Karpas-422 (cell line): ENCODE measurements around the gene OR10AD1. TPM values are rescaled to one million over a fixed set of nuclear protein-coding genes. Genes with fewer than 3 reads are reported as not detected.
"Not testable (repeated sequence)": the region's sequence is repeated elsewhere in the genome, so short reads cannot be mapped to it uniquely, and the experiment has no call there.

Experiments used
- DNase-seq: peaks from one replicate; pipeline ENCODE4 v3.0.0-alpha.2; 2015
- H2AFZ ChIP-seq: fragments of 200-600 bp; sonication (generic); 2 replicates; pipeline ENCODE4 v1.6.1; 2014; ENCODE audit warnings: antibody characterized with exemption, low read length, mixed read lengths
- H3K27ac ChIP-seq: fragments of 200-600 bp; sonication (generic); 2 replicates; pipeline ENCODE4 v1.5.1; 2014; ENCODE audit warnings: mild to moderate bottlenecking, low read length, moderate library complexity
- H3K27me3 ChIP-seq: fragments of 200-600 bp; sonication (generic); 2 replicates; pipeline ENCODE4 v1.6.1; 2014; ENCODE audit warnings: low read length, mixed read lengths
- H3K36me3 ChIP-seq: fragments of 200-600 bp; sonication (generic); 2 replicates; pipeline ENCODE4 v1.6.1; 2014; ENCODE audit warnings: low read length, mixed read lengths; ENCODE audit not compliant: insufficient read depth
- H3K4me1 ChIP-seq: fragments of 200-600 bp; sonication (generic); 2 replicates; pipeline ENCODE4 v1.6.1; 2014; ENCODE audit warnings: mild to moderate bottlenecking, low read length, mixed read lengths
- H3K4me2 ChIP-seq: fragments of 200-600 bp; sonication (generic); 2 replicates; pipeline ENCODE4 v1.6.1; 2014; ENCODE audit warnings: low read length, low read depth, mild to moderate bottlenecking; ENCODE audit not compliant: poor library complexity, severe bottlenecking
- H3K4me3 ChIP-seq: fragments of 200-600 bp; sonication (generic); 2 replicates; pipeline ENCODE4 v1.5.1; 2014; ENCODE audit warnings: mild to moderate bottlenecking, antibody characterized with exemption, low read length, mixed read lengths
- H3K79me2 ChIP-seq: fragments of 200-600 bp; sonication (generic); 2 replicates; pipeline ENCODE4 v1.6.1; 2014; ENCODE audit warnings: mild to moderate bottlenecking, low read length, mixed read lengths
- H3K9ac ChIP-seq: fragments of 200-600 bp; sonication (generic); 2 replicates; pipeline ENCODE4 v1.6.0; 2014; ENCODE audit warnings: low read length
- H3K9me2 ChIP-seq: fragments of 200-600 bp; sonication (generic), shearing (Covaris generic); replicated peaks from 2 replicates; pipeline ENCODE4 v1.6.0; 2014; ENCODE audit warnings: mild to moderate bottlenecking, low read length, moderate library complexity; ENCODE audit not compliant: insufficient read depth
- H3K9me3 ChIP-seq: fragments of 300-700, 200-600 bp; sonication (generic); 2 replicates; pipeline ENCODE4 v1.6.1; 2014; ENCODE audit warnings: low read length, mixed read lengths
- H4K20me1 ChIP-seq: fragments of 200-600 bp; sonication (generic); 2 replicates; pipeline ENCODE4 v1.6.1; 2014; ENCODE audit warnings: mild to moderate bottlenecking, antibody characterized with exemption, low read length, low read depth; ENCODE audit not compliant: insufficient read depth
- total RNA-seq: library from RNA; depleted of rRNA; stranded (reverse); fragments of >200 nt; shearing (Covaris generic); gene quantifications from 2 replicates; pipeline ENCODE4 v1.2.3, GENCODE V29; 2014; ENCODE audit warnings: low replicate concordance; rRNA removed

The OR10AD1 gene, protein sequence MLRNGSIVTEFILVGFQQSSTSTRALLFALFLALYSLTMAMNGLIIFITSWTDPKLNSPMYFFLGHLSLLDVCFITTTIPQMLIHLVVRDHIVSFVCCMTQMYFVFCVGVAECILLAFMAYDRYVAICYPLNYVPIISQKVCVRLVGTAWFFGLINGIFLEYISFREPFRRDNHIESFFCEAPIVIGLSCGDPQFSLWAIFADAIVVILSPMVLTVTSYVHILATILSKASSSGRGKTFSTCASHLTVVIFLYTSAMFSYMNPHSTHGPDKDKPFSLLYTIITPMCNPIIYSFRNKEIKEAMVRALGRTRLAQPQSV
- not detected in 2 replicates for total RNA-seq

DNA sequence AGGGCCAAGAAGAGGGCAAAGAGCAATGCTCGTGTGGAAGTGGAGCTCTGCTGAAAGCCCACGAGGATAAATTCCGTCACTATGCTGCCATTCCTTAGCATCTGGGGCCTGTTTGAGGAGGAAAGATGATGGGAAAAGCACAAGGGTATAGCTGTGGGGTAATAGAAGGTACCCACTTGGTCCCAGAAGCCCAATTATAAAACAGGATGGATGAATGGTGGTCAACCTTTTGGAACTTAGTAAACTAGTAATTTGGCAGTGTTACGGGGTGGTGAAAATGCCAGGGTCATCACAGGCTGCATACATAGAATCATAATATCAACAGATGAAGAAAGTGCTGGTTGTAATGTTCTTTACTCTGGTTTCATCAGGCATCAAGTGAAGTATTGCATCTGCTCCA, at the start of gene OR10AD1:
Gene OR10AD1, minus strand, starts transcription at position 101 of the 400 bp plus-strand sequence. Its CDS starts 0 bp downstream, at position 101.
- Histone ChIP-seq H3K27me3 (no peaks in the 10 kb centered on the region), H3K4me1 (peaks cover 7% of the 10 kb centered on the region), H3K9me2 (no peaks in the 10 kb centered on the region), H4K20me1 (no peaks in the 10 kb centered on the region), H3K36me3 (no peaks in the 10 kb centered on the region), H3K9me3 (0 out of 2 replicates have a peak, but pooled peaks cover 5% of the 10 kb centered on the region), H2AFZ (no peak within 1 kb of the TSS), H3K4me2 (no peak within 1 kb of the TSS), H3K27ac (no peak within 1 kb of the TSS), H3K4me3 (no peak within 1 kb of the TSS), H3K79me2 (no peaks in the 10 kb centered on the region), H3K9ac (no peak within 1 kb of the TSS)
- no peak for DNase-seq

DNA sequence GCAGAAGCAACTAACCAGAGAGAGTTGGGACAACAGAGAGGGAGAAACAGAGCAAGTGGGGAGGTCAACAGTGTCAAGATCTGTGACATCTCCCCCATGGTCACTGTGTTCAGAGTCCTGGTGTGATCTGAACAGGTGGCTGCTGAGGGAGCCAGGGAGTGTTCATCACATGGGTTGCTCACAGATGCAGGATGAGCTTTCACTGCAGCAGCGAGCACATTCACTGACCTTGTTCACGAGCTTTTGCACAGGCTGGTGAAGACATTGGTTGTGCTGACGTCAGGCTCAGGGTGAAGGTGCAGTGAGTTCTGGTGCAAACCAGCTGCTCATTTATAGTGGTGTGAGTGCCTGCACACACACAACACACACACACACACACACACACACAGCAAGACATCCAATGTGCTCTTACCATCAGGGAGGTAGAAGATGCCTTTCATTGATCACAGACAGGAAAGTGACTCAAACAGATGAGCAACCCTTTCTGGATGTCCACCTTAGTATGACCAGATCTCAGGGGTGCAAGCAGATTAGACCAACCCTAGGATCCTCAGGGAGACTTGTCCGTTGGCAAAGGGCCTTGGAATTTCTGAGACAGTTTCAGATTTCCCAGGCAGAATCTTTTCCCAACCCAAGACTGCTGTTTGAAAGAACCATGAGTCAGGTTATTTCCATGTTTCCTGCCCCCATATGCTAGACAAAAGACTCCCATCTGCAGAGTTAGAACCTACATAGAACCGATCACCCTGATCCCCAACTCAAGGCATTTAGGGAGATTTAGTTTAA, 44.3 kb upstream of the OR10AD1 start:
- Histone ChIP-seq H3K9me2 (no peaks in the 10 kb centered on the region), H3K9ac (no peak overlapping the region), H3K4me1 (no peaks in the 10 kb centered on the region), H3K27ac (no peak overlapping the region), H3K4me3 (no peak overlapping the region), H3K9me3 (no peaks in the 10 kb centered on the region), H2AFZ (no peak overlapping the region), H3K4me2 (no peak overlapping the region), H3K27me3 (no peaks in the 10 kb centered on the region), H3K36me3 (no peaks in the 10 kb centered on the region), H3K79me2 (no peaks in the 10 kb centered on the region), H4K20me1 (no peaks in the 10 kb centered on the region)
- no peak for DNase-seq

DNA sequence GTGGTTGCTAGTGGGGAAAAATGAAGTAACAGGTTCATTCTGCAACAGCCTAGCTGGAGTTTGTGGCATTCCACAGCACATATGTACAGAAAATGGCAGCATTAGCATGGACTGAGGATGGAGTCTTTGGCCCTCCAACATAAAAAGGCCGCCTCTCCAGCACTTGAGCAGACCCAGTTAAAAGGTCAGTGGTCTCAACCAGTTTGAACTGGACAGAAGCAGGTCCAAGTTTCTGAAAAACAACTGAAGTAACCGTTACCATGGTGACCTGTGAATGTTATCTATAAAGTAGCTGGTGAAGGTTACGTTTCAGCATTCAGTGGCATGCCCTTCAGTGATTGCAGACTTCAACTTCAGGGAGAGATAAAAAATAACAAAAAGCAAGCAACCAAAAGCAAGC, 34.1 kb upstream of the OR10AD1 start:
- H2AFZ ChIP-seq, result no peak overlapping the region

DNA sequence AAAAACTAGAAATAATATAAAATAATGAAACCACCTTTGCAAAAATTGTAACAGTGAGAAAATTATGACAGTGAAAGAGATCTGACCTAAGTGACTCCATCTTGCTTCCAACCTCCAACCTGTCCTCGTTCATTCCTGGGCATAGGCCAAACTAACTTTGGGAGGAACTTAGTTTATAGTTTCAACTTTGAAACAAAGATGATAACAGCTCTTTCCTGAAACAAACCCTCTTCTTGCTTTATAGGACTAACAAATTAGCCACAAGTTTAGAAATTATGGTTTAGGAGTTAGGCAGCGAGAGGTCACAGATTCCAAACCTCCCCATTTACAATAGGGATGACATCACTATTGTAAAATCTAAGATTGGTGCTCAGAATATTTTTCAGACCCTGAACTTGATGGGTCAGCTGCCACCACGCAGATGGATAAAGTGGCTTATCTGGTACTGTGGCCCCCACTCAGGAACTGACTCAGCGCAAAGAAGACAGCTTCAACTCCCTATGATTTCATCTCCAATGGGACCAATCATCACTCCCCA, 32.8 kb upstream of the OR10AD1 start:
- H3K9me2 ChIP-seq, result no peaks in the 10 kb centered on the region
- H3K9ac ChIP-seq, result no peak overlapping the region
- H3K27me3 ChIP-seq, result 0 out of 2 replicates have a peak, but pooled peaks cover 2% of the 10 kb centered on the region
- H2AFZ ChIP-seq, result no peak overlapping the region
- H3K4me1 ChIP-seq, result no peaks in the 10 kb centered on the region
- H4K20me1 ChIP-seq, result no peaks in the 10 kb centered on the region
- no peaks in the 10 kb centered on the region for H3K36me3 ChIP-seq
- no peak for DNase-seq
- H3K9me3 ChIP-seq, result no peaks in the 10 kb centered on the region
- no peak overlapping the region for H3K4me2 ChIP-seq
- no peaks in the 10 kb centered on the region for H3K79me2 ChIP-seq
- H3K27ac ChIP-seq, result no peak overlapping the region
- H3K4me3 ChIP-seq, result no peak overlapping the region

More for the DNA sequence above, 34.1 kb upstream of the OR10AD1 start:
- no peaks in the 10 kb centered on the region for H3K79me2 ChIP-seq
- H3K27me3 ChIP-seq, result 0 out of 2 replicates have a peak, but pooled peaks cover 2% of the 10 kb centered on the region
- no peak overlapping the region for H3K27ac ChIP-seq
- no peak overlapping the region for H3K4me2 ChIP-seq
- no peaks in the 10 kb centered on the region for H4K20me1 ChIP-seq
- H3K36me3 ChIP-seq, result no peaks in the 10 kb centered on the region
- DNase-seq, result no peak
- H3K9ac ChIP-seq, result no peak overlapping the region
- H3K9me3 ChIP-seq, result no peaks in the 10 kb centered on the region
- H3K4me1 ChIP-seq, result no peaks in the 10 kb centered on the region
- no peaks in the 10 kb centered on the region for H3K9me2 ChIP-seq
- H3K4me3 ChIP-seq, result no peak overlapping the region

DNA sequence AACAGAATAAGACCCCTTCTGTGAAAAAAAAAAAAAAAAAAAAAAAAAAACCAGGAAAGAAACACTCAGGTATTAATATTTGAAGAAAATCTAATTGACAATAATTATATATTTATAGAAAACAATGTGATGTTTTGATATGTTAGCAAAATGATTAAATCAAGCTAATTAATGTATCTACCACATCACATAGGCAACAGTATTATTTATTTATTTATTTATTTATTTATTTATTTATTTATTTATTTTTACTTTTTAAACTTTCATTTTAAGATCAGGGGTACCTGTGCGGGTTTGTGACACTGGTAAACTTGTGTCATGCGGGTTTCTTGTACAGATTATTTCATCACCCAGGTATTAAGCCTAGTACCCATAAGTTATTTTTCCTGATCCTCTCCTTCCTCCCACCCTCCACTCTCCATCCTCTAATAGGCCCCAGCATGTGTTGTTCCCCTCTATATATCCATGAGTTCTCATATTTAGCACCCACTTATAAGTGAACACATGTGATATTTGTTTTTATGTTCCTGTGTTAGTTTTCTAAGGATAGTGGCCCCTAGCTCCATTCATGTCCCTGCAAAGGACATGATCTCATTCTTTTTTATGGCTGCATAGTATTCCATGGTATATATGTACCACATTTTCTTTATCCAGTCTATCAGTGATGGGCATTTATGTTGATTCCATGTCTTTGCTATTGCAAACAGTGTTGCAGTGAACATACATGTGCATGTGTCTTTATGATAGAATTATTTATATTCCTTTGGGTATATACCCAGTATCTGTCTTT, 28.3 kb upstream of the OR10AD1 start:
- not testable (repeated sequence) for H3K36me3 ChIP-seq, H3K79me2 ChIP-seq, H2AFZ ChIP-seq, H3K4me3 ChIP-seq, DNase-seq, H3K4me1 ChIP-seq, H3K9ac ChIP-seq, H3K27ac ChIP-seq, H3K4me2 ChIP-seq, H3K9me2 ChIP-seq, H3K27me3 ChIP-seq, H3K9me3 ChIP-seq, H4K20me1 ChIP-seq

DNA sequence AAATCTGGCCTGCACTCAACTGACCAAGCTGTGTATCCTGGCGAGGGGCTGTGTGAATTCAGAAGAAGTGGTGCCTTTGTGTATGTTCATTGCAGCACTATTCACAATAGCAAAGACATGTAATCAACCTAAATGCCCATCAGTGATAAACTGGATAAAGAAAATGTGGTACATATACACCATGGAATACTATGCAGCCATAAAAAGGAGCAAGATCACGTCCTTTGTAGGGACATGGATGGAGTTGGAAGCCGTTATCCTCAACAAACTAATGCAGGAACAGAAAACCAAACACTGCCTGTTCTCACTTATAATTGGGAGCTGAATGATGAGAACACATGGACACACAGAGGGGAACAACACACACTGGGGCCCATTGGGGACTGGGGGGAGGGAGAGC, 21.4 kb upstream of the OR10AD1 start:
- H3K9me3 ChIP-seq, H3K9ac ChIP-seq, H3K36me3 ChIP-seq: not testable (repeated sequence)

DNA sequence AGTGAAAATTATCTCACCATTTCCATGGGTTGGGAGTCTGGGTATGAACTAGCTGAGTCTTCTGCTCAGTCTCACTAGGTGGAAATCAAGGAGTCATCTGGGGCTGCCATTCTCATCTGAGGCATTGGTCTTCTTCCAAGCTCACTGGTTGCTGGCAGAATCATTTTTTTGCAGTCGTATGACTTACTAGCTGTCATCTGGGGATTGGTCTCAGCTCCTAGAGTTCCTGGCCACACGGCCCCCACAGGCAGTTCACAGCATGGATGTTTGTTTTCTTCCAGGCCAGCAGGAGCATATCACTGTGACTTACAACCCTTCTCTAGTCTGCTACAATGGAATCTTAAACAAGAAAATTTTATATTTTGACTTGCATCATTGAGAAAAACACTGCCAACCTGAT, 18.6 kb upstream of the OR10AD1 start:
- no peak overlapping the region for H3K4me3 ChIP-seq
- no peak overlapping the region for H3K4me2 ChIP-seq
- no peaks in the 10 kb centered on the region for H4K20me1 ChIP-seq
- H3K27ac ChIP-seq, result no peak overlapping the region
- no peak overlapping the region for H2AFZ ChIP-seq
- H3K9me3 ChIP-seq, result no peaks in the 10 kb centered on the region
- no peak for DNase-seq
- H3K27me3 ChIP-seq, result no peaks in the 10 kb centered on the region
- H3K79me2 ChIP-seq, result no peaks in the 10 kb centered on the region
- H3K9me2 ChIP-seq, result no peaks in the 10 kb centered on the region
- no peaks in the 10 kb centered on the region for H3K36me3 ChIP-seq
- H3K4me1 ChIP-seq, result no peaks in the 10 kb centered on the region
- no peak overlapping the region for H3K9ac ChIP-seq

More for the DNA sequence above, 21.4 kb upstream of the OR10AD1 start:
- not testable (repeated sequence) for H3K9me2 ChIP-seq, H3K79me2 ChIP-seq, H3K4me2 ChIP-seq, H2AFZ ChIP-seq, H3K4me3 ChIP-seq, H4K20me1 ChIP-seq, H3K4me1 ChIP-seq, DNase-seq, H3K27ac ChIP-seq, H3K27me3 ChIP-seq
